ENCODE measurements around the gene SIM2.

The SIM2 gene

DNA sequence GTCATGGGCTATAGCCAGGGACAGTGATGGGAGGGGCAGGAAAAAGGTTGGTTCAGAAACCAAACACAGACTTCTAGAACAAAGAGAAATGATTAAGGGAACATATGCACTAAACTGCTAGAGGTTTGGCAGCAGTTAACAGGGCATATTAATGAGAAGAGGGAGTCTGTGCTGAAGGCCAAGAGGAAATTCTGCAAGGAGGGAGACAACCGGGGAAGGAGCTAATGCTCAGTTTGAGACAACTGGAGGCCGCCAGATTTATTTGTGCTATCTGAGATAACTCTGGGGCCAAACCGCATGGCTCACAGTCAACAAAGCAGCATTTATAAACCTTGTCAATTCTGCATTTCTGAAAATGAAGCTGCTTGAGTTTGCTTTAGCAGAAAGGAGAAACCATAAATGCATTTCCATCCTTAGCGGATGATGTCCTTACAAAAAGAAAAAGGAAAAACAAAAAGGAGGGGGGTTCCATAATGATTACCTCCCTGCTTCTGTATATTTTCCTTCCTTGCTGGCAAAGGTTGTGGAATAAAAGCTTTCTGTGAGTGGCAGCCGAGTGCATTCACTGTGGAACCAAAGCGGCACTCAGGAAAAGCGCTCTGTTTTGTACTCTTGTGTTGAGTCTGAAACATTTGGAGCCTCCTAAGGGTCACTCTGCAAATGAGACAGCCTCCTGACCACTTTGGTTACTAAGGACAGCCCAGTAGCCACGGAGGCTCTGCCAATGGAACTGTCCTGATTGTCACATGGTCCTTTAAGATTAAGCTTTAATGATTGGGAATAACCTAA is 70.3 kb downstream of the SIM2 start:
- no peak for DNase-seq

DNA sequence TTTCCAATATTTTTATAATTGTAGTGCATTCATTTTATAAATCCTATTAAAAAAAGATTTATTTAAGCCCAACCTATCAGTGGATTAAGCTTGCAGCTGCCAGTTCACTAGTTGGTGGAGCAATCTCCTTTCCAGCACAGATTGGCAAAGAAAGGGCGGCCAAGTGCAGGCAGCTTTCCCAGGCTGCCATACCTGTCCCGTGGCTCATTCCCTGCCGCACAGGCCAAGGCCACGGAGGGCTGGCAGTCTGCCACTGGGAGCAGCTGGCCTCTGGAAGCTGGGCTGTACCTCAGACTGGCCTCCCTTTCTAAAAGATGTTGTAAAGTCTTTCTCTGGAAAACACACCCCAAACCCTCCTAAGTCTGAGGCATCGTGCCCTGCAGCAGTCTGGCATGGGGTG is 74.2 kb downstream of the SIM2 start:
- DNase-seq: no peak

DNA sequence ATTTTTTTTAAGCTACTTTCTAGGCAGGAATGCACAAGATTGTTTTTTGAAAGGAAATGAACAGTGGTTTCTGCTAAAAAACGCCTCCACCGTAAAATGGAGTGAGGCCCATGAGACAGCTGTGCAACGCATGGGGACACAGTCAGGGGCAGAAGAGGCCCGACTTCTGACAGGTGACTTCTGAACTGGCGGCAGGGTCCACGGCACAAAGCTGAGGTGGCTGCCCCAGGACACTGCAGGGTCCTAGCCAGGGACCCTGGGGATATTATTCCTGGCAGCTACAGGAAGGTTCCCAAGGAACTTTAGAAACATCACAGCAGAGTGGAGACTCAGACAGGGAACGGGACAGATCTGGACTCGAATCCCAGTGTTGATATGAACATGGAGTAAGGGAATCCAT is 75.1 kb downstream of the SIM2 start:
- no peak for DNase-seq

DNA sequence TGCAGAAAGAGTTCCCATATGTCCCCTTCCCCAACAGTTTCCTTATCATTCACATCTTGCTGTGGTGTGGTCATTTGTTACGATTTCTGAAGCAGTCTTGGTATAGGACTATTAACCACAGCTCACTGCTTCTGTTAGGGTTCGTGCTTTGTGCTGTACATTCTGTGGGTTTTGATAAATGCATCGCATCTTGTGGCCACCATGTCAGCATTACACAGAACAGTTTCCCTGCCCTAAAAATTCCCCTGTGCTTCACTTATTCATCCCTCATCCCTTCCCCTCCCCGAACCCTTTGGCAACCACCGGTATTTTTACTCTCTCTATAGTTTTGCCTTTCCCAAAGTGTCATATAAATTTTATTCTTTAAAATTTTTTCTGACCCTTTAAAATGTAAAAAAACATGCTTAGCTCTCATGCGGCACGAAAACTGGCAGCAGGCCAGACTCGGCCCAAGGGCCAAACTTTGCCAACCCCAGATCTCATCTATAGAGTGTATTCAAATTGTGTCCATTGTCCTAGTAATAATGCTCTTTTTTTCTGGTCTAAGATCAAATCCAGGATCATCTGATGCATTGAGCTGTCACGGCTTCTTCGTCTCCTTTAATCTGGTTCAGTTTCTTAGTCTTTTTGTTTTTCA is 78.2 kb downstream of the SIM2 start:
- no peak for DNase-seq

DNA sequence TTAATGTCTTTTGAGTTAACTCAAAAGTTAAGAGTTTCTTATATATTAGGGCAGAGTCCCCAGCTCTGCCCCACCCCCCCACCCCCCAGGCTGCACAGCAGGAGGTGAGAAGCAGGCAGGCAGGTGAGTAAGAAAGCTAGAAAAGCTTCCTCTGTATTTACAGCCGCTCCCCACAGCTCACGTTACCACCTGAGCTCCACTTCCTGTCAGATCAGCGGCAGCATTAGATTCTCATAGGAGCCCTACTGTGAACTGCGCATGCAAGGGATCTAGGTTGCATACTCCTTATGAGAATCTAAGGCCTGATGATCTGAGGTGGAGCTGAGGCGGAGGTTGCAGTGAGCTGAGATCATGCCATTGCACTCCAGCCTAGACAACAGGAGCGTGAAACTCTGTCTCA is 81.9 kb downstream of the SIM2 start:
- no peak for DNase-seq

DNA sequence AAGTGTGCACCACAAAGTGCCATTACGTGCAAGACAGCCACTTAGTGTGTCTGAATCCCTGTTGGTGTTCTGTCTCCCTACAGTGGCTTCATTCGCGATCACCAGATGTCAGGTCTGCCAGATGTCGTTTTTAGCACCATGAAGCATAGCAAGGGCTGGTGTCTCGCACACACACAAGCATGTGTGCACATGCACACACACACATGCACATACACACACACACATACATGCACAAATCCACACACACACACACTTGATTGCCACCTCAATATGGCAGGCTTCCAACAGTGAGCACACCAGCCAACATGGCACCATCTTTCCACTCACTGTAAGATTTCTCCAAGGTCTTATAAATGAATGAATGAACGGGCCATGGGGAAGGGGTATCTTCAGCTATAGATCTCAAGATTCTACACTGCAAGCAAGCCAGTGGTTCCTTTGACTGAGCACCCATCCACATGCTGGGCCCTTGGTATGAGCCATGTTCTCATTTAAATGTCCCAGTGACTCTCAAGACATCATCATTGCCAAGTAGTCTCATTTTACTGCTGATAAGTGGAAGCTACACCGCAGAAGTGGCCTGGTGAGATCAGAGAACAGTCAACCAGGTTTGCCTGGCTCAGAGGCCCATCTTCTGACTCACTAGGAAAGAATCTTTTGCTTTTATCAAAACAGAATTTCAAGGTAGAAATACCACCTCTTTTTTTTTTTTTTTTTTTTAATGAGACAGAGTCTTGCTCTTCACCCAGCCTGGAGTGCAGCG is 84.9 kb downstream of the SIM2 start:
- no peak for DNase-seq

DNA sequence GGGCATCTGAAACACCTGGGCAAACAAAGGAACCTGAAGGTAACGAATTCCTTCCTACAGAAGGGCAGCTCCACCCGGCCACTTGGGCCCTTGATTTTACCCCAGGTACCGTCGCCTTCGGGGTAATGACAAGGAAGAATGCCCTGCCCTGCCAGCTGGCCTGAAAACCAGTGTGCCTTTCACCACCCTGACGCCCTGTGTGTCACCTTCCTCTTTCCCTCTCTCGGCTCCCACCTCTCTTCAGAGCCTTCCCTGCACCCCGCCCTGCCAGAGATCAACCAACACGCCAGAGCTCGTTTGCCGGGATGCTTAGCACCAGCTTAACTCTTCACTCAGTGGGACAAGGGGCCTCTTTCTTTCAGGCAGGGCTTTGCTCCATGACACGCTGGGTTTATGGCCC is 86.0 kb downstream of the SIM2 start:
- DNase-seq: no peak

DNA sequence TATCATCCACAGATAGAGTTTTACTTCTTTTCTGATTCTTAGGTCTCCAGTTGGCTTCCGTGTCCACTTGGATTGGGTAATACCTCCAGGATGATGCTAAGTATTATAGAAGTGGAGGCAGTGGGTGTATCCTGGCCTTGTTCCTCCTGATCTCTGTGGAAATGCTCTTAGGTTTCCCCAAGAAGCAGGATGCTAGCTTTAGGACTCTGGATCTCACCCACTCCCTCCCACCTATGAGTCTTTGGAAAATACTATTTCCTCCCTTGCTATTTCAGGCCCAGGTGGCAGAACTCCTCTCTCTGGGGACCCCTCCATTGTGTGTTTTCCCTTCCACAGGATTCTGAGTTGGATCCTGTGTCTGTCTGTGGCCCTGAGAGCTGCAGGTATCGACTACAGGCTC is 86.7 kb downstream of the SIM2 start:
- DNase-seq: no peak

DNA sequence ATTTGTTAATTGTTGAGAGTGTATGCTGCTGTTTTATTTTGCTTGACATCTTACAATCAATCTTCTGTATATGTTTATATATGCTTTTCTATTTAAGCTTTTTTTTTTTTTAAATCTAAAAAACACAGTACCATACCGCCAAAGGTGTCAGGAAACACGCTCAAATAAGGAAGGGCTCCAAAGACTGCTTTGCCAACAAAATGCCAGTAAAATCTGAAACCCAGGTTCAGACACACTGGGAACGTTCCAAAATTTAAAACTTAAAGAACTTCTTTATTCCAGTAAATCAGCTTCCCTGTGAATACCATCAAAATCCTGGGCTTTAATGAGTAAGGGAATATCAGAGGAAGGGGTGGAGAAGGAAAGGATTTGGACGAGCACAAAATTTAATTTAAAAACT is 87.3 kb downstream of the SIM2 start:
- DNase-seq: no peak

DNA sequence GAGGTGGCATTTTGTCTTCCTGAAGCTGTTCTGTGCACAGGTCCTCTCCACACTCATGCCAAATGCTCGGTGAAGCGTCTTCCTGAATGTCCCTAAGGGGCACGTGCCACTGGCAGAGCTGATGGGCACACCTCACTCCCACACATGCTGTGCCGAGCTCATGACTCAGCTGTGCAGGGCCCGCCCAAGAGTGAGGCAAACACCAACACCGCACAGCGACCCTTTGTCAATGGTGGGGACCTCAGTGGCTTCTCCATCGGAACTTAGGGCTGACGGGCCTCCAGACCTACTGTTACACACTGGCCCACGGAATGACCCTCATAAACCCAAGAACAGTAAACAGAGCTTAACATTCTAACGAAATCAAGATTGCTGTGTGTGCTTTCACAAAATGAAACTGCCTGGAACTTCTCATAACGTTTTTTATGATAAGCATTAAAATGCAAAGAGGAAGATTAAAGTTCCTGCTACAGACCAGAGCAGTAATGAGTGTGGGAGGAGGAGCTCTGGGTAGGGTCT is 89.3 kb downstream of the SIM2 start:
- DNase-seq: no peak

DNA sequence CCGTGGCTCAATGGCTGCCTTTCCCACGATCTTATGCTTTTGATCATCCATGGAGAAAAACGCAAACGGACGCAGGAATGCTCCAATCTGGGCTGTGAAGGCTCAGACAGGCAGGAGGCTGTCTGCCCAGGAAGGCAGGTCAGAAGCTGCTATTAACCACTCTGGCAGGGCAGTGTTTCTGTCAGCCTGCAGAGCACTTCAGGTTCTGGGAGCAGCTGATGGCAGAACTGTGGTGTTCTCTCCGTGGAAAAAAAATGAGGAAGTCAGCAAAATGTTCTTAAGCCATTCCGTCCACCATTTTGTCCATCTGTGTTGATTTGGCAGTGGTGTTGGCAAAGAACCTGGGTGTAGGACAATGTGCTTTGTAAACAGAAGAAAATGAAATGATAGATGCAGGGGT is 91.7 kb downstream of the SIM2 start:
- no peak for DNase-seq

DNA sequence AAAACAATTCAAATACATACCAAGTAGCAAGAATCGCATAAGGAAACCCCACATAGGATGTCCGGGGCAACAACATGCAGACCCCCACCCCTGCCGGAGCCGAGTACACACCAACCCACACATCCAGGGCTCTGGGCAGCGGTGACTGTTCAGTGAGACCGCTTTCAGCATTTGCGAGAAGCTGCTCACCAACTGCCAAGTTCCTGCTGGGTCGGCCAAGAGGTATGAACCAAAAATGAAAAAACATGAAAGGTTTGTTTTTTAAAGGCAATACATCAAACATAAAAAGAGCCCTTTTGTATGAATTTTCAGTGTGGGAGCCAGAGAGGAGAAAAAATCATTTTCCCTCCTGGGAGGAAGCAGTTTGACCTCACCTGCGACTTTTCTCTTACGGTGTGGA is 92.3 kb downstream of the SIM2 start:
- no peak for DNase-seq

DNA sequence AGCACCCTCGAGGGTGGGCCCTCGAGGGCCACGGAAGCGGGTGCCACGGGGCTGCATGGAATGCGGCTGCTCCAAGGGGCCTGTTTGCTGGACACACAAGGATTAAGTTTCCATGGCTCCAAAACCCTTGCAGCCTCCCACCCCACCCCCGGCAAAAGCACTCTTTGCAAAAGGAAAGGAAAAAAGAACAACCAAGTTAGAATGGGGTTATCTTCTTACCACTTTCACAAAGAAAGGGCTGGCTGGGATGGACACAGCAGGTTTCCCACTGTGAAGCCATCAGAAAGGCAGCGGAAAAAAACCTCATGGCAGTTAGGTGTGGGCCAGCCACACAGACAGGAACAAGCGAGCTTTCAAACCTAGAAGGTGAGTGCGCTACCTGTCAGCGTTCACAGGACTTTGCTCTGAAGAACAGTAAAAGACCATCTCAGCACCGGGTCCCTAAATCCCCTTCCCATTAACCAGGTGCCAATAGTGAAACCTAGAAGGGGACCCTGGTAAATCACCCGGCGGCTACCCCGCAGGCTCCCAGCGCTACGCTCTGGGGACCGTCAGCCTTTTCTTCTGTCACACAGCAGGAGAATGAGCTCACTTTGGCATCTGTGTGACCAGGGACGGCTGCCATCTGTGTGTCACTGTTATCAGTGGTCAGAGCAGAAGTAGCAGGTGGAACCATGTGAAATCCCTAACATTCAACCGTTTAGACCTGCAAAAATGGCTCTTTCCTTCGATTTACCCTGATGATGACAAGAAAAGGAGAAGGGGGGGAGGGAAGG is 93.0 kb downstream of the SIM2 start:
- DNase-seq: no peak

DNA sequence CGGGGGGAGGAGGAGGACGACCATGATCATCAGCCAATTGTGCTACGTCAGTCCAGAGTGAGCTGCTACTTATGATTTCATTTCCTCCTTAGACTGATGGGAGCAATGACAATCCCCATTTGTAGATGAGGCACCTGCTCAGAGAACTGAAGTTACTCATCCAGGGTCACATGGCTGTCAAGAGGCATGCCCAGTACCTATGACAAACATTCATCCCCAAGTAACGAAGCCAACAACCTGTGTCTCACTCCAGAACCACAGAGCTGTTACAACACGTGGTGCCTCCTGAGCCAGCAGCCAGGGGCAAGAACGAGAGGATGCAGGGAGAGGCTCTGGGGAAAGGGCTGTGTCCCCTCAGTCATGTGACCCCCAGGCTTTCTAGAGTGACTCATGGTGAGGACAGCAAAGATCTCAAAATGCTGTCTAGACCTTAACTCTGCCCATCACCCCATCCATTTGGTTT is 93.6 kb downstream of the SIM2 start:
- no peak for DNase-seq

DNA sequence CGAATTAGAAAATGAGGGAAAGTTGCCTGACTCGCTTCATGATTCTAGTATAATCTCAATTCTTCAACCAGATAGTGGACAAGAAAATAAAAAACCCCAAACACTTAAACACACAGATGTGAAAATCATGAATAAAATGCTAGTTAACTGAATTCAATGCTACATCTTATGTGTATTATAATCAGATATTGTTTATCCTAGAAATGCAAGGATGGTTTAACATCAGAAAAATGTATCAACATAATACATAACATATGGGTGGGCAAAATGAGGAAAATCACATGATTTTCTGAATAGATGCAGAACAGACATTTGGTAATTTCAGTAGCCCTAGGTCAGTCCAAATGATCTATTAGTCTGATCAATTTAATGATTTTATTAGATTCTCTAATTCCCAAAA is 97.2 kb downstream of the SIM2 start:
- no peak for DNase-seq

DNA sequence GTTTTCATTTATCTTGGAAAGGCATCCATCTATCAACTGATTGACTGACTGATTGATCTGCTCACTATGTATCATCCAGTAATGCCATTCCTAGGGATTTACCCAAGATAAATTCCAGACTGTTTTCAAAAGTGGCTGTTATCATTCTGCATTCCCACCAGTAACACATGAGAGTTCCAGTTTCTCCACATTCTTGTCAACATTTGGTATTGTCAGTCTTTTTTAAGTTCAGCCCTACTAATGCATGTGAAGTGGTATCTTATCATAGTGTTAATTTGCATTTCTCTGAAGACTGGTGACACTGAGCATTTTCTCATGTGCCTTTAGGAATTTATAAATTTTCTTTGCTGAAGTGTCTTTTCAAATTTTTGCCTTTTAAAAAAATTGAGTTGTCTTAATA is 99.6 kb downstream of the SIM2 start:
- no peak for DNase-seq

All from activated CD4-positive, alpha-beta T cell treated with anti-CD3 and anti-CD28 coated beads, Interleukin-2, amount 50 U/mL, for 48 hours (primary cell).